Keratinocyte (primary cell): ENCODE data around the gene C1QTNF7. TPM values are rescaled to one million over a fixed set of nuclear protein-coding genes. Genes with fewer than 3 reads are reported as not detected.

Experiments
- DNase-seq: peaks from one replicate; pipeline ENCODE4 v3.0.0-alpha.2; 2011; ENCODE audit warnings: low read depth, missing footprints, low spot score
- FAIRE-seq: peaks from 2 replicates; lab custom pipeline; 2011; peaks lifted over from hg19 to GRCh38; lab: Jason Lieb, UNC
- H2AFZ ChIP-seq: 2 replicates; pipeline ENCODE4 v1.6.0; 2012; ENCODE audit warnings: low read length, control low read depth, inconsistent platforms; ENCODE audit not compliant: control insufficient read depth
- H3K27ac ChIP-seq: 2 replicates; pipeline ENCODE4 v1.5.1; 2011; ENCODE audit warnings: low read length; ENCODE audit not compliant: control insufficient read depth, insufficient read depth
- H3K27me3 ChIP-seq: 3 replicates; pipeline ENCODE4 v1.6.0; 2011; ENCODE audit warnings: low read length; ENCODE audit not compliant: control insufficient read depth, insufficient read depth; ENCODE audit errors: extremely low read depth
- H3K36me3 ChIP-seq, 2 experiments: 2 replicates in 1 of 2; 3 replicates in 1 of 2; pipeline ENCODE4 v1.5.1; 2011; ENCODE audit warnings: low read length in 2 of 2, mild to moderate bottlenecking in 1 of 2; ENCODE audit not compliant: control insufficient read depth in 2 of 2, insufficient read depth in 2 of 2; ENCODE audit errors: extremely low read depth in 1 of 2
- H3K4me1 ChIP-seq: 3 replicates; pipeline ENCODE4 v1.5.1; 2011; ENCODE audit warnings: low read length; ENCODE audit not compliant: control insufficient read depth, insufficient read depth; ENCODE audit errors: extremely low read depth
- H3K4me2 ChIP-seq: 3 replicates; pipeline ENCODE4 v1.6.0; 2011; ENCODE audit warnings: low read depth, low read length; ENCODE audit not compliant: control insufficient read depth, insufficient read depth; ENCODE audit errors: extremely low read depth
- H3K4me3 ChIP-seq, 3 experiments: fragments of 200-600 bp in 1 of 3; sonication (generic) in 1 of 3; 2 replicates in 2 of 3; 3 replicates in 1 of 3; pipeline ENCODE4 v1.5.1; 2011 to 2016; ENCODE audit warnings: low read length in 3 of 3, mild to moderate bottlenecking in 3 of 3, control low read depth in 2 of 3, inconsistent platforms in 1 of 3, low read depth in 1 of 3, mixed read lengths in 1 of 3, mixed run types in 1 of 3, moderate library complexity in 1 of 3; ENCODE audit not compliant: control insufficient read depth in 2 of 3, insufficient read depth in 2 of 3; ENCODE audit errors: extremely low read depth in 1 of 3
- H3K79me2 ChIP-seq: 2 replicates; pipeline ENCODE4 v1.6.0; 2012; ENCODE audit warnings: low read length; ENCODE audit not compliant: control insufficient read depth, insufficient read depth
- H3K9ac ChIP-seq: 3 replicates; pipeline ENCODE4 v1.6.0; 2011; ENCODE audit warnings: low read length; ENCODE audit not compliant: control insufficient read depth, insufficient read depth; ENCODE audit errors: extremely low read depth
- H3K9me1 ChIP-seq: 3 replicates; pipeline ENCODE4 v1.6.0; 2011; ENCODE audit warnings: low read length; ENCODE audit not compliant: control insufficient read depth, insufficient read depth; ENCODE audit errors: extremely low read depth
- H3K9me3 ChIP-seq: 2 replicates; pipeline ENCODE4 v1.5.1; 2012; ENCODE audit warnings: low read depth, low read length; ENCODE audit not compliant: control insufficient read depth
- H4K20me1 ChIP-seq: 3 replicates; pipeline ENCODE4 v1.6.0; 2011; ENCODE audit warnings: low read length; ENCODE audit not compliant: control insufficient read depth, insufficient read depth; ENCODE audit errors: extremely low read depth
- EZH2 ChIP-seq: IDR thresholded peaks from one replicate; pipeline ENCODE4 v1.6.1; 2012; ENCODE audit warnings: inconsistent platforms, mild to moderate bottlenecking, low read length, moderate library complexity
- dilution Hi-C: fragments of 300-500 bp; cut with MboI; formaldehyde crosslinking; loops from one replicate; pipeline ENCODE4 v1.7.0; 2020; ENCODE audit warnings: low sequenced_read_pairs; ENCODE audit not compliant: extremely low pct_ligation_motif_present
- polyA plus RNA-seq, 5 experiments: library from polyadenylated mRNA; depleted of rRNA in 3 of 5; stranded (reverse) in 3 of 5; stranded (forward) in 1 of 5; unstranded in 1 of 5; fragments of >200 nt; gene quantifications; 1 replicate in 1 of 5; 2 replicates in 3 of 5; 3 replicates in 1 of 5; pipeline versions ENCODE4 v1.2.1 to v1.2.3, GENCODE V29; 2011 to 2012; ENCODE audit warnings: missing spikeins in 2 of 5, low read depth in 1 of 5, low replicate concordance in 1 of 5
- TF ChIP-seq, protein P1 (sequence below), 3 experiments: IDR thresholded peaks in 1 of 3; conservative IDR thresholded peaks in 1 of 3; optimal IDR thresholded peaks in 1 of 3; 2 replicates in 2 of 3; 3 replicates in 1 of 3; pipeline versions ENCODE3 to v1.5.1; 2011; ENCODE audit warnings: low read length in 3 of 3, mild to moderate bottlenecking in 3 of 3, moderate library complexity in 2 of 3, control low read depth in 1 of 3, inconsistent platforms in 1 of 3; ENCODE audit not compliant: insufficient read depth in 2 of 3; ENCODE audit errors: extremely low read depth in 1 of 3

Gene C1QTNF7
- polyA plus RNA-seq, 1 donor (not counting 4 experiments of a cell fraction or from before 2014, with no cell fraction given) = not detected

GRCh38 chr4:15438939-15439524 is 11.2 kb downstream of the C1QTNF7 start:
- H3K9ac ChIP-seq = no peak overlapping the region
- no peak for TF ChIP-seq EZH2
- TF ChIP-seq, protein P1, sequence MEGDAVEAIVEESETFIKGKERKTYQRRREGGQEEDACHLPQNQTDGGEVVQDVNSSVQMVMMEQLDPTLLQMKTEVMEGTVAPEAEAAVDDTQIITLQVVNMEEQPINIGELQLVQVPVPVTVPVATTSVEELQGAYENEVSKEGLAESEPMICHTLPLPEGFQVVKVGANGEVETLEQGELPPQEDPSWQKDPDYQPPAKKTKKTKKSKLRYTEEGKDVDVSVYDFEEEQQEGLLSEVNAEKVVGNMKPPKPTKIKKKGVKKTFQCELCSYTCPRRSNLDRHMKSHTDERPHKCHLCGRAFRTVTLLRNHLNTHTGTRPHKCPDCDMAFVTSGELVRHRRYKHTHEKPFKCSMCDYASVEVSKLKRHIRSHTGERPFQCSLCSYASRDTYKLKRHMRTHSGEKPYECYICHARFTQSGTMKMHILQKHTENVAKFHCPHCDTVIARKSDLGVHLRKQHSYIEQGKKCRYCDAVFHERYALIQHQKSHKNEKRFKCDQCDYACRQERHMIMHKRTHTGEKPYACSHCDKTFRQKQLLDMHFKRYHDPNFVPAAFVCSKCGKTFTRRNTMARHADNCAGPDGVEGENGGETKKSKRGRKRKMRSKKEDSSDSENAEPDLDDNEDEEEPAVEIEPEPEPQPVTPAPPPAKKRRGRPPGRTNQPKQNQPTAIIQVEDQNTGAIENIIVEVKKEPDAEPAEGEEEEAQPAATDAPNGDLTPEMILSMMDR (optimal IDR thresholded peaks at IDR 0.05 in 1 of 3, IDR thresholded peaks at IDR 0.05 in 1 of 3, conservative IDR thresholded peaks at IDR 0.05 in 1 of 3; ENCODE audit: extremely low read depth in 1 of 3, insufficient read depth in 2 of 3, low read length in 3 of 3) = no peak
- H3K27ac ChIP-seq = no peak overlapping the region
- no peak overlapping the region for H3K4me3 ChIP-seq
- H3K79me2 ChIP-seq = no peaks in the 10 kb centered on the region
- H3K27me3 ChIP-seq = no peaks in the 10 kb centered on the region
- H3K4me2 ChIP-seq = no peak overlapping the region
- no peak overlapping the region for H2AFZ ChIP-seq
- H3K4me1 ChIP-seq = no peaks in the 10 kb centered on the region
- FAIRE-seq (no peak), DNase-seq (no peak)
- H4K20me1 ChIP-seq = no peaks in the 10 kb centered on the region
- H3K9me3 ChIP-seq = no peaks in the 10 kb centered on the region
- H3K9me1 ChIP-seq = no peaks in the 10 kb centered on the region
- no peaks in the 10 kb centered on the region for H3K36me3 ChIP-seq
- dilution Hi-C loops = no loop called here

DNA sequence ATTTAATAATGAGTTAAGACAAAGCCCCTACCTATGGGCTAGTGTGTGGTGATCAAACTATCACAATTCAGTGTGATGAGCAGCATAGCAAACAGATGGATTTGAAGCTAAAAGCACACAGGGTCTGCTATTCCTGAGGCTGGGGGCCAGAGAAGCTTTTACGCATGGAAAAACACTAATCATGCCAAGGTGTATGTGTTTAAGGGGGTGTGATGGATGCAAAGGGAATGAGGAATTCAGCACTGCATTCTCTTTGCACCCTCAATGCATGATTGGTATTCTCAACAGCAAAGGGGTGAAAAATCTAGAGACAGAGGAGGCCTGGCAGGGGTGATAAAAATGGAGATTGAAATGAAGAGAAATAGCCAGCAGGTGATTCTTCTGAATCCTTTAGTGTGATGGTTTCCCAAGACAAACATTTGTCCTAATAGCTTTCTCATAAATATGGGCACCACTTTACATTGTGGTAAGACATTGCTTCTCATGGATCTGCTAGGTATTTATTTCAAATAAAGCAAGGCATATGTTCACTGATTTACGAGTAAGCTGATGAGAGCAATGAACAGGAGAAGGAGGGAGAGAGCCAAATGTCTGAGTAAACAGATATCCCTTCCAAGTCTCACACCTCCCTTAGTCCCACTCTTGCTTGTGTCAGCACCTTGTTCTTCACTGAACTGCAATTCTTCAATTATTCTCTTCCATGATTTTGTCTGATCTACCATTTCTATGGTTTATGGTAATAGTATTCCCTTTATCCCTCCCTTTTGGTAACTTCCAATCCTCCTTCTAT is 15.7 kb downstream of the C1QTNF7 start:
- Histone ChIP-seq H3K27ac (no peak overlapping the region), H2AFZ (no peak overlapping the region), H4K20me1 (no peaks in the 10 kb centered on the region), H3K27me3 (no peaks in the 10 kb centered on the region), H3K4me2 (no peak overlapping the region), H3K4me3 (no peak overlapping the region), H3K9ac (no peak overlapping the region), H3K9me3 (no peaks in the 10 kb centered on the region), H3K36me3 (no peaks in the 10 kb centered on the region), H3K9me1 (no peaks in the 10 kb centered on the region), H3K4me1 (no peaks in the 10 kb centered on the region), H3K79me2 (no peaks in the 10 kb centered on the region)
- no peak for TF ChIP-seq EZH2
- TF ChIP-seq, protein P1 (optimal IDR thresholded peaks at IDR 0.05 in 1 of 3, IDR thresholded peaks at IDR 0.05 in 1 of 3, conservative IDR thresholded peaks at IDR 0.05 in 1 of 3; ENCODE audit: extremely low read depth in 1 of 3, insufficient read depth in 2 of 3, low read length in 3 of 3) = no peak
- dilution Hi-C loops = no loop called here
- FAIRE-seq (peak; percentile 41), DNase-seq (no peak)
